OCI-LY3 (cell line): ENCODE results near the gene SORCS1.

Experiments
- H2AFZ ChIP-seq: fragments of 200-600, 300-600 bp; shearing (Covaris generic); 2 replicates; pipeline ENCODE4 v1.6.0; 2014; ENCODE audit warnings: antibody characterized with exemption, low read depth, low read length
- H3K27ac ChIP-seq: fragments of 200-600, 300-600 bp; sonication (generic); 2 replicates; pipeline ENCODE4 v1.5.1; 2014; ENCODE audit warnings: mild to moderate bottlenecking, low read length, moderate library complexity, mixed read lengths
- H3K27me3 ChIP-seq: fragments of 200-600, 300-600 bp; sonication (generic); 2 replicates; pipeline ENCODE4 v1.6.1; 2014; ENCODE audit warnings: low read depth, low read length, mixed read lengths
- H3K36me3 ChIP-seq: fragments of 200-600, 300-600 bp; sonication (generic); replicated peaks from 2 replicates; pipeline ENCODE3; 2014; ENCODE audit warnings: low read depth, low read length, mixed read lengths
- H3K4me1 ChIP-seq: fragments of 300-600, 200-600 bp; sonication (generic); 2 replicates; pipeline ENCODE4 v1.6.1; 2014; ENCODE audit warnings: low read length, mixed read lengths
- H3K4me2 ChIP-seq: fragments of 200-600, 300-600 bp; sonication (generic); 2 replicates; pipeline ENCODE4 v1.6.1; 2014; ENCODE audit warnings: low read length, mixed read lengths
- H3K4me3 ChIP-seq: fragments of 300-600, 200-600 bp; sonication (generic); 2 replicates; pipeline ENCODE4 v1.5.1; 2014; ENCODE audit warnings: antibody characterized with exemption, mild to moderate bottlenecking, low read length, moderate library complexity
- H3K79me2 ChIP-seq: fragments of 300-600, 200-600 bp; shearing (Covaris generic); 2 replicates; pipeline ENCODE4 v1.6.1; 2014; ENCODE audit warnings: mild to moderate bottlenecking, low read length, mixed read lengths
- H3K9ac ChIP-seq: fragments of 300-600, 200-600 bp; shearing (Covaris generic); 2 replicates; pipeline ENCODE4 v1.6.0; 2014; ENCODE audit warnings: mild to moderate bottlenecking, low read length, moderate library complexity
- H3K9me3 ChIP-seq: fragments of 200-600, 300-600 bp; shearing (Covaris generic); 2 replicates; pipeline ENCODE4 v1.6.1; 2014; ENCODE audit warnings: low read length, mixed read lengths; ENCODE audit not compliant: insufficient read depth
- H4K20me1 ChIP-seq: fragments of 200-600, 300-600 bp; sonication (generic); 2 replicates; pipeline ENCODE4 v1.6.1; 2016; ENCODE audit warnings: low read length, mixed read lengths; ENCODE audit not compliant: insufficient read depth
- EZH2phosphoT487 ChIP-seq: fragments of 200-600 bp; shearing (Covaris generic); IDR thresholded peaks from 2 replicates; pipeline ENCODE4 v1.6.1; 2018; ENCODE audit warnings: antibody characterized with exemption, mixed run types, low read depth
- TF ChIP-seq, protein P1 (sequence below): fragments of 200-600, 300-600 bp; sonication (generic); IDR thresholded peaks from 2 replicates; pipeline ENCODE4 v1.5.1; 2014; ENCODE audit warnings: antibody characterized with exemption, low read length, low read depth

SORCS1 gene

GRCh38 chr10:106618646-106619045, 545.9 kb downstream of the SORCS1 start:
- H3K27ac ChIP-seq: no peak overlapping the region
- H3K79me2 ChIP-seq: no peaks in the 10 kb centered on the region
- H3K4me3 ChIP-seq: no peak overlapping the region
- H4K20me1 ChIP-seq: no peaks in the 10 kb centered on the region
- H3K27me3 ChIP-seq: no peaks in the 10 kb centered on the region
- no peak overlapping the region for H2AFZ ChIP-seq
- no peak overlapping the region for H3K4me2 ChIP-seq
- H3K4me1 ChIP-seq: no peaks in the 10 kb centered on the region
- H3K9ac ChIP-seq: no peak overlapping the region
- TF ChIP-seq, protein P1, sequence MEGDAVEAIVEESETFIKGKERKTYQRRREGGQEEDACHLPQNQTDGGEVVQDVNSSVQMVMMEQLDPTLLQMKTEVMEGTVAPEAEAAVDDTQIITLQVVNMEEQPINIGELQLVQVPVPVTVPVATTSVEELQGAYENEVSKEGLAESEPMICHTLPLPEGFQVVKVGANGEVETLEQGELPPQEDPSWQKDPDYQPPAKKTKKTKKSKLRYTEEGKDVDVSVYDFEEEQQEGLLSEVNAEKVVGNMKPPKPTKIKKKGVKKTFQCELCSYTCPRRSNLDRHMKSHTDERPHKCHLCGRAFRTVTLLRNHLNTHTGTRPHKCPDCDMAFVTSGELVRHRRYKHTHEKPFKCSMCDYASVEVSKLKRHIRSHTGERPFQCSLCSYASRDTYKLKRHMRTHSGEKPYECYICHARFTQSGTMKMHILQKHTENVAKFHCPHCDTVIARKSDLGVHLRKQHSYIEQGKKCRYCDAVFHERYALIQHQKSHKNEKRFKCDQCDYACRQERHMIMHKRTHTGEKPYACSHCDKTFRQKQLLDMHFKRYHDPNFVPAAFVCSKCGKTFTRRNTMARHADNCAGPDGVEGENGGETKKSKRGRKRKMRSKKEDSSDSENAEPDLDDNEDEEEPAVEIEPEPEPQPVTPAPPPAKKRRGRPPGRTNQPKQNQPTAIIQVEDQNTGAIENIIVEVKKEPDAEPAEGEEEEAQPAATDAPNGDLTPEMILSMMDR: no peak
- no peak for TF ChIP-seq EZH2phosphoT487
- H3K36me3 ChIP-seq: no peaks in the 10 kb centered on the region
- H3K9me3 ChIP-seq: no peaks in the 10 kb centered on the region

GRCh38 chr10:106615081-106615480, 549.4 kb downstream of the SORCS1 start:
- Histone ChIP-seq H3K9ac (no peak overlapping the region), H3K27ac (no peak overlapping the region), H3K36me3 (no peaks in the 10 kb centered on the region), H4K20me1 (no peaks in the 10 kb centered on the region), H3K4me3 (no peak overlapping the region), H3K4me2 (no peak overlapping the region), H3K9me3 (no peaks in the 10 kb centered on the region), H3K79me2 (no peaks in the 10 kb centered on the region), H2AFZ (no peak overlapping the region), H3K4me1 (no peaks in the 10 kb centered on the region), H3K27me3 (no peaks in the 10 kb centered on the region)
- TF ChIP-seq, protein P1: no peak

GRCh38 chr10:106614293-106614692, 550.2 kb downstream of the SORCS1 start:
- Histone ChIP-seq H4K20me1 (no peaks in the 10 kb centered on the region), H3K79me2 (no peaks in the 10 kb centered on the region)

GRCh38 chr10:106612381-106612780, 552.1 kb downstream of the SORCS1 start:
- H3K9me3 ChIP-seq: no peaks in the 10 kb centered on the region
- no peaks in the 10 kb centered on the region for H3K79me2 ChIP-seq
- H4K20me1 ChIP-seq: no peaks in the 10 kb centered on the region
- no peak overlapping the region for H2AFZ ChIP-seq
- no peak overlapping the region for H3K9ac ChIP-seq
- no peaks in the 10 kb centered on the region for H3K36me3 ChIP-seq
- TF ChIP-seq EZH2phosphoT487: no peak
- TF ChIP-seq, protein P1: no peak
- H3K4me1 ChIP-seq: no peaks in the 10 kb centered on the region
- no peak overlapping the region for H3K4me3 ChIP-seq
- H3K27me3 ChIP-seq: no peaks in the 10 kb centered on the region
- H3K27ac ChIP-seq: no peak overlapping the region
- H3K4me2 ChIP-seq: no peak overlapping the region

More at GRCh38 chr10:106614293-106614692, 550.2 kb downstream of the SORCS1 start:
- H3K36me3 ChIP-seq: no peaks in the 10 kb centered on the region
- H3K4me1 ChIP-seq: no peaks in the 10 kb centered on the region
- H2AFZ ChIP-seq: no peak overlapping the region
- H3K27ac ChIP-seq: no peak overlapping the region
- H3K4me3 ChIP-seq: no peak overlapping the region
- no peak overlapping the region for H3K9ac ChIP-seq
- no peaks in the 10 kb centered on the region for H3K27me3 ChIP-seq
- TF ChIP-seq EZH2phosphoT487: no peak
- TF ChIP-seq, protein P1: no peak
- no peak overlapping the region for H3K4me2 ChIP-seq
- no peaks in the 10 kb centered on the region for H3K9me3 ChIP-seq
